SH-SY5Y (cell line): ENCODE results near the gene STAT5B.

Experiments used
- GATA2 ChIP-seq: IDR thresholded peaks from 2 replicates; pipeline ENCODE4 v1.6.1; 2011; ENCODE audit warnings: mild to moderate bottlenecking, low read depth, low read length
- GATA3 ChIP-seq: IDR thresholded peaks from 2 replicates; pipeline ENCODE4 v1.6.1; 2011; ENCODE audit warnings: low read depth, mild to moderate bottlenecking, low read length, moderate library complexity

The STAT5B gene

GRCh38 chr17:42270596-42270995, 5.6 kb downstream of the STAT5B start:
- no peak for TF ChIP-seq GATA3
- TF ChIP-seq GATA2, result no peak

GRCh38 chr17:42270170-42270535, 6.0 kb downstream of the STAT5B start:
- TF ChIP-seq GATA2, result no peak
- TF ChIP-seq GATA3, result no peak

GRCh38 chr17:42268236-42268635, 8.0 kb downstream of the STAT5B start:
- TF ChIP-seq GATA2, result no peak
- TF ChIP-seq GATA3, result no peak

- TF ChIP-seq GATA2 (no peak), GATA3 (no peak)
Observed at GRCh38 chr17:42266918-42267766, 9.0 kb downstream of the STAT5B start.

- TF ChIP-seq GATA3 (no peak), GATA2 (no peak)
Observed at GRCh38 chr17:42266462-42266861, 9.7 kb downstream of the STAT5B start.

- TF ChIP-seq GATA2 (no peak), GATA3 (no peak)
Observed at GRCh38 chr17:42260318-42260717, 15.9 kb downstream of the STAT5B start.

- no peak for TF ChIP-seq GATA3
- TF ChIP-seq GATA2, result no peak
Observed at GRCh38 chr17:42255445-42255844, 20.7 kb downstream of the STAT5B start.

GRCh38 chr17:42253578-42253977, 22.6 kb downstream of the STAT5B start:
- TF ChIP-seq GATA2, result no peak
- TF ChIP-seq GATA3, result no peak

- TF ChIP-seq GATA2 (no peak), GATA3 (no peak)
Observed at GRCh38 chr17:42252597-42253550, 23.3 kb downstream of the STAT5B start.

GRCh38 chr17:42251115-42251514, 25.1 kb downstream of the STAT5B start:
- TF ChIP-seq GATA3 (no peak), GATA2 (no peak)

- TF ChIP-seq GATA3, result no peak
- no peak for TF ChIP-seq GATA2
Observed at GRCh38 chr17:42249681-42250446, 26.3 kb downstream of the STAT5B start.

- TF ChIP-seq GATA2 (no peak), GATA3 (no peak)
Observed at GRCh38 chr17:42248351-42249179, 27.6 kb downstream of the STAT5B start.

GRCh38 chr17:42247734-42248133, 28.5 kb downstream of the STAT5B start:
- TF ChIP-seq GATA3, result no peak
- TF ChIP-seq GATA2, result peak; percentile 65
